HG02678 (cell line): ENCODE measurements around the gene ETV6.

Source experiments
- ATAC-seq: cut with Tn5 transposase; IDR thresholded peaks from one replicate; pipeline ENCODE4 v1.9.1; 2021; ENCODE audit warnings: mild to moderate bottlenecking, moderate library complexity; ENCODE audit not compliant: unreplicated experiment

ETV6 gene

DNA sequence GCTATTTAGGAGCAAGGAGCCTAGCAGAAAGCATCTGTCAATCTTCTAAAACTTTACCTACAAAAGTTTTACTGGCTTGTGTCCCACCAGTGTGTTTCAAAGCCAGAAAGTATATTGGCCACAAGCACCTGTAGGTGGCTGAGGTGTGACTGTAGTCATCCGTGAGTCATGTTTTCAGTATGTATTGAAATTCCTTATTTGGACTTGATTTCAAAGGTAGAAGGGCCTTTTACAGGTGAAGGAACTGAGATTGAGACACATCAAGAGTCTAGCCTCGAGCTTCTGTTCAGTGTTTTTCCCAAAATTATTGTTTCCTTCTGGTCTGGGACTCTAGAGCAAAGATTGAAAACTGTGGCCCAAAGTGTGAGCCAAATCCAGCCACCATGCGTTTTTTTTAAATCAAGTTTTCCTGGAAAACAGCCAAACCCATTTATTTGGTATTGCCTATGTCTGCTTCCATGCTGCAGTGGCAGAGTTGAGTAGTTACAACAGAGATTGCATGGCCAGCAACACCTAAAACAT is 226.0 kb downstream of the ETV6 start:
- no peak for ATAC-seq

DNA sequence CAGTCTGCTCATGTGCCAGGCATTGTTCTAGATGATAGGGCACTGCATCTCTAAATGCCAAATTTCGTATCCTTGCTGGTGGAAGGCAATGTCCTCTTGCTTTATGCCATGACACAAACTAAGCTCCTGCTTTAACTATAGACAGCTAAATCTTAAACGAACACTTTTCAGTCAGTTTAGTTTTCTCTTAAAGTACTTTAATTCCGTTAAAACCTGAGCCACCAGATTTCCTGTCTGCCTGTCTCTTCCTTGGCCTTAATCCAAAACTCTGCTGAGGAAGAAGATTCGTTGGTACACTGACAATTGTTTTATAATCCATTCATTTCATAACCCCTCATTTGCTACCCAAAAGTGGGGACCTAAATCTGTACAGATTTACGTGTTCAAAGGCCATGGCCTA is 226.8 kb downstream of the ETV6 start:
- ATAC-seq, result no peak

DNA sequence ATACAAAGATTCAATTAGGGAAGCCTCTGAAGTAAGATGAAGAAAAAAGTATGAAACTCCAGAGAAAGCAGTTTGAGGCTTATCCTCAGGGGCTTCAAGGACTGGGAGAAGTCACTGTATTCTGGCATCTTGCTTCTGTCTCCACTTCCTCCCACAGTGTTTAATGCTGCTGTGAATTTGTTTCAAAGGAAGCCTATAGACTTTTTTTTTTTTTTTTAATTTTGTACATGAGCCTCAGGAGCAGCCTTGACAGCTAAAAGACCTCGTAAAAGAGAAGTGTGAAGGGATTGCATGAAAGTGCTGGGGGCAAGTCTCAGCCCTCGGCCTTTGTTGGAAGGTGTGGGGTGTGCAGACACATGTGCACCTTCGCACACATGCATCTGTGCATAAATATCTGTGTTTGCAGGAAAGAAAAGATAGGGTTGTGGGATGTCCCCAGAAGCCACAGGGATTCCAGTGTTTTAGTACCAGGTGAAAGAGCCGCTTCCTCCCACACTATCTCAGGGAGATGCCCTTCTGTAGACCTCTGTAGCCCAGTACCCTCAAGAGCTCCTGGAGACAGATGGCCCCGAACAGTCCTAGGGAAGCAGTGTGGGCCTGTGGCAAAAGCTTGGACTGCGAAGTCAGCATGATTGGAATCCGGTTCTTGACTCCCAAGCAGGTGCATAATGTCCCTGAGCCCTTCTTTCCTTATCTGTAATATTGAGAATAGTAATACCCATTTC is 227.8 kb downstream of the ETV6 start:
- no peak for ATAC-seq

DNA sequence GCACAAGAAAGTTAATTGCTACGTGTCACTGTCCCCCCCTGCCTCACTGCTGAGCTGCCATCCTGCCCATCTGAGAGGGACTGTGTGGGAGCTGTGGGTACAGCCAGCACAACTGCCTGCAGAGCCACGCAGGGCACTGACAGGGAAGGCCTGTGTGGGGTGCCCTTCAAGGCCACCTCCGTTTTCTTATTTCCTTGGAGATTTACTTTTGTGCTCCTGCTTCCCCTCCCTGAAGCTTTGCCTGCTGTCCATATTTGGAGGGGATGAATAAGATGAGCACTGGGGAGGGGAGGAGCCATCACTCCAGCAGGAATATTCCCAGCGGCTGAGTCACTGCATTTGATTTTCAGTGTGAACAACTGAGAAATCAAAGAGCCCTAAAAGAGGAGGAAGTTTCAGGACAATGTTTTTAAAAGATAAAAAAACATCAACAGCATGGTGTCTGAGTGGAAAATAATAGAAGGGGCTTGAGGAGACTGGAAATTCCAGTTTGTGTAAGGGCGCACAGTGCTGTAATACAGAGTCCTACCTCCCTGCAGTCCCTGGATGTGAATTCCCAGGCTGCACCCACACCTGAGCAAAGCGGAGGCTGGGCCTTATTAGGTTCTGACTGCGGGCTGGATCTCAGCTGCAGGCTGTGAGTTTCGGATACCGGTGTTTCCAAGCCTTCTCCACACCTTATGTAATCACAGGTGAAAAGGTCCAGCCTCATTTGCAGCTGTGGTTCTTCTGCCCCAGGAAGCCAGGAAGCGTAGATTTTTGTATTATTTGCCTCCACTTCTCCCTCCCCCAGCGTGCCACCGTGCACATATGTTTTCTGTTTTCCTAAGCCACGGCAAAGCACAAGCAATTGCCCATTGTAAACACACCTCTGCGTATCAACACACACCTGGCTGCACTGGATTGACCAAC is 228.7 kb downstream of the ETV6 start:
- ATAC-seq, result no peak

DNA sequence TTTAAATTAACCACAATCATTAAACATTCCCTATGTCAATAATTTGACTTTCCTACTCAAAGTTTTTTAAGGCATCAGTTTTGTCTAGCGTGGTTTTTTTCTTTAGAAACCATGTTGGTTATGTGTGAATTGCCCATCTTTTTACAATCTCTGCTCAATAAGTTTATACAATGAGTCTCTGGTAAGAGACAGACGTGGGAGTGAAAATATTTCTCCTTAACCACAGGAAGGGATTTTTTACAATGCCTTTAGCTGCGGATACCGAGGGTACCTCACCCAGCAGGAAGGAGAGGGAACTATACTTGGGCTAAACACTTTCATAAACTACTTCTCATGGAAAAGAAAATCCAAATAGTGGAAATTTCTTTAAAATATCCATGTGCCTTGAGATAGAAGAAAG is 229.8 kb downstream of the ETV6 start:
- no peak for ATAC-seq

DNA sequence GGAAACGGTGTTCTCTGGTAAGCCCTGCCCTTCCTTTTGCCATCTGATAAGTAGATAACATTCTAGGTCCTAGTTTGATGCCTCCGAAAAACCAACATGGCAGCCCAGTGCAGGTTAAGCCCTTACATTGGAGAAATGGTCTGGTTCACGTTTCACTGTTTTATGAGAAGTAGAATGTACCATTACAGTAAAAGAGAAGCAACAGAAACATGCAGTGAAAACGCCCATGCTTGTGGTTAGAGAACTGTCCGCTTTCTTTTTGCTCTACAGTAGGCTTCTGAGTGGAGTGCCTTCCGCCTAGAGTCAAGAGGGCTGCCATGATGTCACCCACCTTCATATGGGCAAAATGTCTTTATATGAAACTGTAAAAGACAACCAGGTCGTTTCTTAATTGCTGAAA is 230.9 kb downstream of the ETV6 start:
- no peak for ATAC-seq

DNA sequence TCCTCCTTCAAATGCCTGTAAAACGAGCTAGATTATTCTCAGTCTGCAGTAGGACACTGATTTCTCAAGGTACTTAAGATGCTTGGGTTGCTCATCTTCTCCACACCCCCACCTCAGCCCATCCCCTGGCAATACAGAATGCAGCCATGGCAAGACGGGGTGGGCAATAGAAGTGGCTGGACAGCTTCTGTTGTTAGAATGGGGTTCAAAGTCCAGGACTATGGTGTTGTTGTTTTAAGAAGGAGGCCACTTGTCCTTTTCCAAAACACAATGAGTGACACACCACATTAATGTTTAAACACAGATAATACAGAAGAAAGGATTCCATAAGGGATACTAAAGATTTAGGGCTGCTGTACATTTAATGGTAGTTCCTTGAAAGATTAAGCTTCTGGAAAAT is 232.4 kb downstream of the ETV6 start:
- no peak for ATAC-seq

DNA sequence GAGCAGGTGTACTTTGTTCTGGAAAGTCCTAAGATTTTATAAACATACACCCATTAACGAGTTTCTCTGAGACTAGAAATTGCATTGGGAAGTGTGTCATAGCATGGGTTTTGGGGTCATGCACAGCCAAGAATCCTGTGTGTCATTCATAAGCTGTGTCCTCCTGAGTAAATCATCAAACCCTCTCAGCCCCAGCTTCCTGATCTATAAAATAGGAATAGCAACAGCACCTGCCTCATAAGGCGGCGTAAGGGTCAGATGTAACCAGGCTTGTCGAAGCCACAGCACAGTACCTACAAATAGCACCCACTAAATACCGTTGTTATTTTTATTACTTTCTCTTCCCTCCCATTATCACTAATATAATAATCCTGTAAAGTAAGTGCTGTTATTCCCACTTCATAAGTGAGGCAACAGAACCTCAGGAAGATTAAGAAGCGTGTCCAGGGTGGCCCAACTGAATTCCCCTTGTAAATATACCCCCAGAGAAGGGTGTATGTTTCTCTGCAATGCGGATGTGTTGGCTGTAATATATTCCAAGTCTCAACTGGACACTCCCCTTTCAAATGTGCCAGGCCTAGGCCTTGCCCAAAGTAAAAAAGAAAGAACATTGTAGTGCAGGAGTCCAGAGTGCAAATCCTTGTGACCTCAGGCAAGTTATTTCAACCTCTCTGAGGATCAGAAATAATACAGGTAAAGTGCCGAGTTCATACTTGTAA is 233.0 kb downstream of the ETV6 start:
- no peak for ATAC-seq

DNA sequence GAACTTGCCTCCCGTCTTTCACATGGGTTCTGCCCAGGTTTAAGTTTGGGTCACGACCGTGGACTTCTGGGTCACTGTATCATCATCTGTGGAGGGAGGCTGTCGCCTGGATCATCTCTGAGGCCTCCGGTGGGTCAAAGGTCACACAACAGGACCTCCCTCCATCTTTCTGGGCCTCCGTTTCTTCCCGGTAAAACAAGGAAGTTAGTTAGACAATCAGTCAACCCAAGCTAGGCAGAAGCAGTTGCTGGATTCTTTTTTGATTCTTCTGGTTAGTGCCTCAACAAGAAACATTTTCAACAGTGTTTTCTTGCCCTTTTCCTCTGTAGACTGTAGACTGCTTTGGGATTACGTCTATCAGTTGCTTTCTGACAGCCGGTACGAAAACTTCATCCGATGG is 234.6 kb downstream of the ETV6 start:
- no peak for ATAC-seq

DNA sequence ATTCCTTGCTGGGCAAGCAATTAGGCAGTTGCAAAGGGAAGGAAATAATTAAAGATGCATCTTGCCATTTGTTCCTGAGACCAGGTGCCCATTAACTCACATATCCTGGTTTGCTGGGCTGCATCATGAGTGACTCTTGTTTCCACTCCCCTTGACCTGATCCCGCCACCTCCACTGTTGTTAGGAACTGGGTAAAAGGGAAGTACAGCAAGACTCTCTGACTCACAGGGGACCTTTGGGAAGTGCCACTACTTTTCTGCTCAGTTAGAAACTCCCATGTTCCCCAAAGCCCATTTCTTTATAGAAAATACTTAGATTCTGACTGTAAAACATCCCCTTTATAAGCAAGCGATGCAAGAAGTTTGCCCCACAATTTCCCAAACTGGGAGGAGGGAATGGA is 235.2 kb downstream of the ETV6 start:
- no peak for ATAC-seq

DNA sequence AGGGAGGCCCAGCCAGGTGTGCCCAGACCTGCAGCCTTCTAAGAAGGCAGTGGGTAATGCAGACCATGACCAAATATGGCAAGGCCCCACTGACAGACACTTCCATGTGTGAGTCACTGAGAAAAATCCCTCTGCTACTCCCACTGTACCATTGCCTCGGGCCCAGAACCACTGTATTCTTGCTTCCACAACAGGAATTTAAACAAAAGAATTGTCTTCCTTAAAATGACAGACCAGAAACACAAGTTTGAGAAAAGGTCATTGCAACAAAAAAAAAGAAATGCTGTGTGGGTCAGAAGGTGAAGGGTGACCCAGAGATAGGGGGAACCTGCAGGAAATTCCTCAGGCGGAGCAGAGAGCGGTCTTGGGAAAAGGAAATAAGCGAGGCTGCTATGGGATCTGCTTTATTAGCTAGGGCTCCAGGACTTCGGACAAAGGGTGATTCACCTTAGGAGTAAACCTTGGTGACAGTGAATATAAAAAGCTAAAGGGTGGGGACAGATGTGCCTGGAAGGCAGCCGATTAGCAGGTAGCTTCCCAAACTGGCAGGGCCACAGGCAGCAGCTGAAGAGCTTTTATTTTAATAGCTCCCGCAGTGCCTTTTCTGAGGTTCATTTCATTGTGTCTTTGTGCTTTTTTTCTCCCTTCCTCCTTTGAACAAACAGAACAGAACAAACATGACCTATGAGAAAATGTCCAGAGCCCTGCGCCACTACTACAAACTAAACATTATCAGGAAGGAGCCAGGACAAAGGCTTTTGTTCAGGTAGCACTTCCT is 236.0 kb downstream of the ETV6 start:
- ATAC-seq, result no peak

DNA sequence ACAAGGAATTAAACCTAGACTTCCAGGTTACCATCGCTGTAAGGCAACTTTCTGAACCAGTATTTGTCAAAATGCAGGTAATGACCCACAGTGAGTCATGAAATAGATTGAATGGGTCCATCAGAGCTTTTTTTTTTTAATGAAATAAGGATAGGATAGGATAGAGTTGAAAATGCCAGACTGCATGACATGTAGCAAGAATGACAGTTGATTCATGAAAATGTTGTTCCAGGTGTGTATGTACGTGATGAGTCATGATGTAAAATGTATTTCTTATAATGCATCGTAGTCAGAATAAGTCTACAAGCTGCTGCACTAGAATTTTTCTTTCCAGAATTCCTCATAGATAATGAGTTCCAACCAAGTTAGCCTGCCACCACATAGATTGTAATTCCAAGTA is 236.9 kb downstream of the ETV6 start:
- ATAC-seq, result no peak

DNA sequence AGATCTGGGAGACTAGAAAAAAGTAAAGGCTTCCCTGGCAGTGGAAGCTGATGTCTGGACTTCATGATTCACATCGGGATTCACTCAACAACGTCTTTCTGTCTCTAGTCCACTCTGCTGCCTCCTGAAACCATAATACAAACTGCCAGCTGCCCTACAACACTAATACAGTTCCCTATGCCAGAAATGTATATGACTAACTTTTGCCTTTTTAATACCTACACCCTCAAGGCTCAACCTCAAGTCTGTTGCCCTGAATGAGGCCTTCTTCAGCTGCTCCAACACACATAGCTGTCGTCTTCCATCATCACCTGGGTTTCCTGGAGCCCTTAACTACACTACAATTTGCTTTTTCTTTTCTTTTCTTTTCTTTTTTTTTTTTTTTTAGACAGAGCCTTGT is 238.6 kb downstream of the ETV6 start:
- no peak for ATAC-seq

DNA sequence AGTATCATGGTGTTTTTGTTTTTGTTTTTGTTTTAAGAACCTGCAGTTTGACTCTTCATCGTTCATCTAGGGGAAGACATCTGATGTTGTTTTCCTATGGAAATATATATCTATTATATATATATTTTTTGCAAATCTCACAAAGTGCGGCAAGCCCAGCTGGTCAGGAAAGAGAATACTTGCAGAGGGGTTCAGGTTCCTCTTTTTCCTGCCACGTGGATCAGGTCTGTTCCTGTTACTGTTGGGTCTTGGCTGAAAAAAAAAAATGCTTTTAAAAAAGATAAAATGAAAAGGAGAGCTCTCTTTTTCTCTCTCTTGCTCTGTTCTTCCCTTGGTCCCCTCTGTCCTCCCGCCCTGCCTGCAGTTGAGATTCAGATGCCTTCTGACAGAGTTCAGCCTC is 241.9 kb downstream of the ETV6 start:
- no peak for ATAC-seq

DNA sequence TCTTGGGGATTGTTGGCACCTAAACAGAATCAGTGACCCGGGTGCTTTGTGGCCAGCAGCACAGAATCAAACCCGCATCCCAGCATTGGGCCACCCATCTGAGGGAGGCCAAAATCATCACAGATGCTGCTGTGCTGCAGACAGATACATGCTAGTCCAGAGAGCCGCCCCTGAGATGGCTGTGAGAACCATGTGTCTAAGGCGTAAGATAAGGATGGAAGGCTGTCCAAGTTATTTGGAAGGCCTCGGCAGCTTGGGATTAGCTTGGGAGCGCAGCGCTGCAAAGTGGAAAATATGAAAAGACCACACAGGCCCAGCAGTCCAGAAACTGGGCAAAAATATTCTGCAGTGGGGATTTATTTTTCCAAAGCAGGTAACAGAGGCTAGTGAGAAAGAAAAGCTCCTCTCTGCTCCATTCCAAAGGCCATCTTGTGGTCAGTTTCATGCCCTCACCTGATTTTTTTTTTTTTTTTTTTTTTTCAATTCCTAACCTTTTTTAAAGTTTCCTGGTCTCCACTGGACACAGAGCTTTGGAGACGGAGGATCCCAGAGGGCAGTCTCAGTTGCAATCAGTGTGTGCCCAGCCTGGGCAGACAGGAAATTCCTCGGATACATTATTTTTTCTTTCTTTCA is 242.4 kb downstream of the ETV6 start:
- ATAC-seq, result no peak

DNA sequence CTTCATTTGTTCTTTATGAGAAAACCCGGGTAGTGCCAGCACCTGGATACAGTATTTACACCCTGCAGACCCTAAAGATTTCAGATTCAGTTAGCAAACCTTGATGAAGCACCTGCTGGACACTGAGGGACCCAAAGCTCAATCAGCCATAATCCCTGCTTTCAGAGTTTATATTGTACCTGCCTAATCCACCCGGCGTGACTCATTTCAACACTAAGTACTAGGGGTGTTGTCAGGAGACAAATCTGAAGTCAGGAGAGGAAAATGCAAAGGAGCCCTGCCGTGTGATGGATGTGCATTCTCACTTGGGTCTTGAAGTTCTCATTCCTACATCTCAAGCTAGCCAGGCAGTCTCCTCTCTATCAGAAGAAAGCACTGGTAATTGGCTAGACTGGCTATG is 244.5 kb downstream of the ETV6 start:
- ATAC-seq, result no peak

DNA sequence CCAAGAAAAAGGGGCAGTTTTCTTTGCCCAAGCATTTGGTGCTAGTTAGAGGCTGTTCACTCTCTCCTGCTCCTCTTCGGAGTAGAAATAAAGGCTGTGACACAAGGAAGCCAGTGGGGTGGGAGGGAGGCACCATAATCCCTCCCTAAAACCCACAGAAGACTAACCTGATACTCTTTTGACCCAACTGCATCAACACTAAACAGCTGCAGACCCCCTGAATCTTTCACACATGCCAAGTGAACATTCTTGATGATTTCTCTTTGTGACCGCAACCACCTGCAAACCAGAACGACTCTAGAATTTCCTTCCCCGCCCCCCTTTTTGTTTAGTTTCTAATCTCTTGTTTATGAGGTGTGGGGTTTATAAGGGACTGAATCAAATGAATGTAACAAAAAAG is 245.4 kb downstream of the ETV6 start:
- peak; percentile 76 for ATAC-seq

DNA sequence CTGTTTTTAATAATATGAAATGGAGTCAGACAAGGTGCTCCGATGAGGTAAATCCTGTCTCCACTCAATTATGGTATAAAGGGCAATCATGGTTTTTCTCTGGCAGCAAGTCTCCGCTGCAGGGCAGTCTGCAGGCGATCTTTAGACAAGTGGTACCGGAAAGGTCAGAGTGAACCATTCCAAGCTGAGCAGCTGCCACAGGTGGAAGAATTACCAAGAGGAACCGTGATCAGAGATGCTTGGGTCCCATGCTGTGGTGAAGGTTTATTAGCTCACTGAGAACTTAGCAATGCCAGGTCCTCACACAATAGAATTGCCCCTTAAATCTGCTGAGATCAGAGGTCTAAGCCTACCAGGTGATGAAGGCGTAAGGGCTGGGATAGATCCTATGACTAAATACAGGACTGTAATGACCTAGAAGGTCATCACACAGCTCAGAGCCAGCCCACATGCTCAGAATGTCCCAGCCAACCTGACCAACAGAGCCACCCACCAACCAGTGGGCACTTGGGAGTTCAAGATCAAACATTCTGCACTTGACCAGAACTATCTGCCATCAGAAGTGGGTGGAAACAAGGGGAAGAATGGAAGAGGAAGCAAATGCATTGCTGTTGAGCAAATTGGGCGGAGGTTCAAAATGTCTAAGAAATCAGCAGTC is 246.1 kb downstream of the ETV6 start:
- no peak for ATAC-seq

DNA sequence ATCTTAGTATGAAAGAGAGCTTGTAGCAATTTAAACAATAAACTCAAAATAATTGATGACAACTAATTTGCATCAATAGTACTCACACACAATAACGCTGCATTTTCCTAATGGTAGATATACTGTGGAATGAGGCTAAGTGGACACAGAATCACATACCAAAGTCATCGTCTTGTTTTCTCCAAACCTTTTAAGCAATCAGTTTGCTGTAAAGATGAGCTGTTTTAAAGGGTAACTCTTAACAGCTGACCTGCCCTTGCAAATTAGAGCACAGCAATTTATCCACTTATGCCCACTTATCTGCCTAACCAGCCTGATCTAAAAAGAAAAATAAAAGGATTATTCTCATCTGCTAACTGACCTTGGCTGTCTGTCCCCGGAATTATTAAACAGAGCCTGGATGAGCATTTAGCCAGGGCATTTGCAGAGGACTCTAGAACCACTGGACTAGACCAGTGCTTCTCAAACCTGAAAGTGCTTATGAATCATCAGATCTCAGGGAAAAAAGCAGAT is 247.0 kb downstream of the ETV6 start:
- no peak for ATAC-seq

DNA sequence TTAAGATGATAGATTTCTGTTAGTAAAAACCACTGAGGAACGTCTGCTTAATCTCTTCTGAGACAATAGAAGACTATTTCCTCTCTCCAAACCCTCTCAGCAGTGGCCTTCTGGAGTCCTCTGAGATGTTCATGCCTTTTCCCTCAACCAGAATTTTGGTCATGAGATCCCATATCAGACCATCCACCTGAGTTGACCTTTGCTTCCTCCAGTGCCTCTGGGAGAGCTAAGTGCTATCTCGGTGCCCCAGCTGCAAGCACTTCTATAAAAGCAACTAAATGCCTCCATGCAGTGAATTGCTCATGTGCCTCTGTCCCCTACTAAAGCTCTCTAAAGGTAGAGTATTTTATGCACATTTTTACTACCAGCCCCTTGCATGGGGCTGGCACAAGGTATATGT is 248.4 kb downstream of the ETV6 start:
- ATAC-seq, result no peak
